ENCODE results near the gene PAGR1. TPM values are rescaled to one million over a fixed set of nuclear protein-coding genes. Genes with fewer than 3 reads are reported as not detected.
"Not testable (repeated sequence)": the region's sequence is repeated elsewhere in the genome, so short reads cannot be mapped to it uniquely, and the experiment has no call there.

Gene PAGR1
- total and polyA plus RNA-seq, 2 of the 8 experiments (the other 6 are each of a cell fraction or from before 2014, with no cell fraction given): 35.4 to 56.4 TPM

DNA sequence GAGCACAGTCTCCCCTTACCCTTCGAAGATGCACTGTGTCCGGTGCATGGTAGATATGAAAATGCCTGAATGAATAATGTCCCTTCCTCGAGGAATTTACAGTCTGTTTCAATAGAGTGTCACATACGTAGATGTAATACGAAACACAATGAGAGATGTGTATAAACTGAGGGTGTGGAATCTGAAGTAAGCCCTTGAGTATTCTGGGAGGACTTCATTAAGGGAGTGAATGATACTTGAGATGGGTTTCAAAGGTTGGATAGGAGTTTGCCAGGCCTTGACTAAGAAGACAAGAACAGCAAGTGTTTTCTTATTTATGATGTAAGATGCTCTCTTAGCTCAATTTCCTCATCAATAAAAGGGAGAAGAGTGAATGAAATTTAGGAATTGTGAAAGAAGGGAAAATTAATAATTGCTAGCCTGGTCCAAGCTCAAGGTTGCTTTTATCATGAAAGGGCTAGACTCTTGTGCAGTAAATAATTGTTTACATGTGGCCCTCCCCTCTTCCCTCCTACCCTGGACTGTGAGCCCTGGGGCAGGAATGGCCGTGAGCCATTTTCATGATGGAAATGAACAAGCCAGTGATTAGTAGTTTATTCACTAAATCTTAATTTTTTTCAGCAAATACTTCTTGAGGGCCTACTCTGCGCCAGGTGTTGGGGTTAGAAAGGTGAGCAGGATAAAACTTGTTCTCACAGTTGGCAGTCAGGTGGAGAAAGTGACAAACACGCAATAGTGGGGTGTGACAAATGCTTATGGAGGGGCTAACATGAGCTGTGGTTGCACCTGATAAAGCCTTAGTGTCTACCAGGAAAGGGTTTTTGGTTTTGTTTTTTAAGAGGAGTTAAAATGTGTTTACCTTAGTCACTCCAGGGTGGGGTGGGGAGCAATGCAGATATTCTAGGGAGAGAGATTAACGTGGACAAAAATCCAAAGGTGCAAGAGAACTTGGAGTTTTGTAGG lies 23.8 kb upstream of the PAGR1 start (continued):
- no peak for TF ChIP-seq CBX8 (IDR thresholded peaks at IDR 0.05; ENCODE audit: borderline replicate concordance, low read depth, low read length)

GRCh38 chr16:29793153-29793552 lies 22.8 kb upstream of the PAGR1 start:
- Histone ChIP-seq H3K23me2 (ENCODE audit: low read depth, low read length) (peaks cover 14% of the 10 kb centered on the region), H3K79me1 (ENCODE audit: low read depth, low read length) (peaks cover 12% of the 10 kb centered on the region; the same call in 1 of the 2 replicates), H3K4me1 (replicated peaks in 1 of 4; ENCODE audit: control insufficient read depth in 3 of 4, insufficient read depth in 4 of 4, low read length in 3 of 4) (peaks cover 0 to 13% (median 5%) of the 10 kb centered on the region in 4 experiments; a peak in 6 of 7 replicates), H4K20me1 (replicated peaks in 1 of 2; ENCODE audit: control insufficient read depth in 1 of 2, insufficient read depth in 2 of 2, low read length in 2 of 2) (peaks cover 3 to 19% of the 10 kb centered on the region in 2 experiments), H3K79me2 (ENCODE audit: control insufficient read depth in 1 of 2, insufficient read depth in 2 of 2, low read length in 2 of 2) (peaks cover 28 to 58% of the 10 kb centered on the region in 2 experiments), H3K36me3 (ENCODE audit: control insufficient read depth in 2 of 4, insufficient read depth in 4 of 4, low read length in 3 of 4) (peaks cover 15 to 29% (median 20%) of the 10 kb centered on the region in 4 experiments)
- H3K27me3 ChIP-seq (replicated peaks in 1 of 4; ENCODE audit: control insufficient read depth in 3 of 4, extremely low read depth in 1 of 4, insufficient read depth in 3 of 4, low read length in 3 of 4); H2AFZ ChIP-seq (ENCODE audit: low read length); FAIRE-seq; DNase-seq (ENCODE audit: low read depth in 1 of 2, low spot score in 2 of 2); H2BK12ac ChIP-seq (ENCODE audit: low read depth, low read length); H3K4ac ChIP-seq (replicated peaks; ENCODE audit: insufficient read length, low read depth, low read length); H3K14ac ChIP-seq (ENCODE audit: insufficient read length); H4K5ac ChIP-seq (ENCODE audit: insufficient read length, low read depth, low read length); H2BK15ac ChIP-seq (ENCODE audit: low read length); H3K56ac ChIP-seq (replicated peaks; ENCODE audit: insufficient read length, low read depth, low read length); H3K27ac ChIP-seq (ENCODE audit: low read depth, low read length); H3K4me2 ChIP-seq (ENCODE audit: insufficient read depth in 1 of 2, low read depth in 2 of 2, low read length in 2 of 2); H2BK5ac ChIP-seq (ENCODE audit: low read depth, low read length); H3K23ac ChIP-seq (ENCODE audit: insufficient read length); H3K18ac ChIP-seq (ENCODE audit: extremely low read depth, low read length); H3K9ac ChIP-seq (replicated peaks in 1 of 4; ENCODE audit: extremely low read depth in 1 of 4, low read depth in 3 of 4, low read length in 3 of 4); H4K8ac ChIP-seq (ENCODE audit: extremely low read depth, insufficient read depth, low read length); H2BK20ac ChIP-seq (ENCODE audit: low read length); H2BK120ac ChIP-seq (replicated peaks; ENCODE audit: low read depth, low read length); H4K91ac ChIP-seq (replicated peaks; ENCODE audit: insufficient read length, low read length); H2AK5ac ChIP-seq (ENCODE audit: low read depth, low read length); H3K9me3 ChIP-seq (ENCODE audit: insufficient read depth in 2 of 2, low read depth in 1 of 2, low read length in 1 of 2); H3K4me3 ChIP-seq (ENCODE audit: extremely low read depth in 1 of 4, insufficient read depth in 2 of 4, low read depth in 3 of 4, low read length in 4 of 4): not testable (repeated sequence)
- WGBS, 2 experiments (ENCODE audit: extremely low coverage in 1 of 2, insufficient coverage in 1 of 2, insufficient read length in 1 of 2, insufficient replicate concordance in 2 of 2, low coverage in 1 of 2, low lambda C conversion rate in 2 of 2, missing lambda C conversion rate in 1 of 2): 96% methylated on average over 18 of the region's 18 CpGs; no CpG with 5 or more reads in 1 of the 2 experiments
- ChIA-PET POLR2A (ENCODE audit: partially characterized antibody) (interaction anchor here (0.6 to 4.3 kb wide), 8 partner anchors 11 to 642 kb away, joined by 3 to 25 read pairs (median 4); partner anchors contain the start of genes MAZ and PAGR1), CTCF (ENCODE audit: partially characterized antibody) (interaction anchor here (1.2 to 1.5 kb wide), 5 partner anchors 11 to 213 kb away, joined by 3 to 4 read pairs (median 3); partner anchors contain the start of gene PAGR1)
